NCI-H510A treated with DMSO at 0.1 percent for 48 hours (cell line): ENCODE measurements around the gene KLHL30.

Source experiments
- DNase-seq: peaks from one replicate; lab custom pipeline; 2025; lab: John Stamatoyannopoulos, UW

KLHL30 gene

DNA sequence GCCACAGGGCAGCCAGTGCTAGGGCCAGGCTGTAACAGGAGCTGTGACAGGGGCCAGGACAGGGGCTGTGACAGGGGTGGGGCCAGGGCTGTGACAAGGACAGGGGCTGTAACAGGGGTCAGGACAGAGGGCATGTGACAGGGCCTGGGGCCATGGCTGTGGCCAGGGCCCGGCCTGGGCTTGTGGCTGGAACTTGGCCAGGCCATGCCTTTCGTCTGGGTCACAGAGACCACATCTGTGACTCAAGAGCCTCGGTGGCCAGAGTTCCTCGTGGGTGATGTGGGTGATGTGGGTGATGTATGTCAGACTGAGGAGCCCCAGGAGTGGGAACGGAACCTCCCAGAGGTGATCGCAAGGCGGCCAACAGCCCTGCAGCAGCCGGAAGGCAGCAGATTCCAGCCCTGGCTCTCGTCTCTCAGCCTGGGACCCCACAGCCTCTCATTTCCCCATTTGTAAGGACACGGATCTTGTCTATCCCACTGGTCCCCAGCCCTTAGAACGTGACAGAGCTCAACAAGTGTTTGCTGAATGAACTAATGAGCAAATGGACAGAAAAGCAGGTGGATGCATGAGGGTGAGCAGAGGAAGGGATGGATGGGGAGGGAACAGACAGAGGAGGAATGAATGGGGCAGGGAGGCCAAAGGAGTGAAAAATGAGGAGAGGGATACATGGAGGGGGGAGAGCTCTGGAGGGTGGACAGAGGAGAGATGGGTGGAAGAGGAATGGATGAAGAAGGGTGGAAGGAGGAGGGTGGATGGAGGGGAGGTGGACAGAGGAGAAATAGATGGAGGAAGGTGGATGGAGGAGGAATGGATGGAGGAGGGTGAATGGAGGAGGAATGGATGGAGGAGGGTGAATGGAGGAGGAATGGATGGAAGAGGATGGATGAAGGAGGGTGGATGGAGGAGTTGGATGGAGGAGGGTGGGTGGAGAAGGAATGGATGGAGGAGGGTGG lies 21.0 kb upstream of the KLHL30 start:
- no peak for DNase-seq

DNA sequence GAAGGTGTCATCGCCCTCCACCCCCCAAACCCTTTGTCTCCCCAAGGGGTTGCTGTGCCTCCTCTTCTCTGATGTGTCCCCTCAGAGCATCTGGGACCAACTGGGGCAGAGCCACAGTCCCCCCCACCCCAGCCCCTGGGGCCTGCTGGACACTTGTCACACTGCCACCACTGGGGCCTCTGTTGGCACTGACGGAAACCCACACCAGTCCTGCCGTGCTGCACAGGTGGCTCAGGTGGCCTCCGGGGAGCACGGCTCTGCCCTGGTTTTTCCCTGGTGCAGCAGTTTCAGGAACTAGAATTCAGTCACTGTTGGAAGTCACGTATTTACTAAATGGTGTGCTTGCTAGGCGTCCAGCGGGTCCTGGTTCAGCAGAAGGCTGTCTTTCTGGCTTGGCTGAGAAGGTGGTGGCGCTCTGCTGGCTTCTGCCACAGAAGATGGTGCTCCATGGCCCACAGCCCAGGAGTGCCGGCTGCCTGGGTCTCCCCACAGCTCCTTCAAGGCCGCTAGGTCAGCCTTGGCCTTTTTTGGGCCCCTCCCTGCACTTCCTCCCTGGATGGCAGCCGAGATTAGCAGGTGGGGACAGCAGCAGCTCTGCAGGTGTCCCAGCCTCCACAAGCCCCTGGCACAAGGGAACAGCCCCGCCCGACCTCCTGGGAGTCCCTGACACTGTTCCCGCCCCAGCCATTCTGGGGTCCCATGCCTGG lies 18.6 kb upstream of the KLHL30 start:
- no peak for DNase-seq

DNA sequence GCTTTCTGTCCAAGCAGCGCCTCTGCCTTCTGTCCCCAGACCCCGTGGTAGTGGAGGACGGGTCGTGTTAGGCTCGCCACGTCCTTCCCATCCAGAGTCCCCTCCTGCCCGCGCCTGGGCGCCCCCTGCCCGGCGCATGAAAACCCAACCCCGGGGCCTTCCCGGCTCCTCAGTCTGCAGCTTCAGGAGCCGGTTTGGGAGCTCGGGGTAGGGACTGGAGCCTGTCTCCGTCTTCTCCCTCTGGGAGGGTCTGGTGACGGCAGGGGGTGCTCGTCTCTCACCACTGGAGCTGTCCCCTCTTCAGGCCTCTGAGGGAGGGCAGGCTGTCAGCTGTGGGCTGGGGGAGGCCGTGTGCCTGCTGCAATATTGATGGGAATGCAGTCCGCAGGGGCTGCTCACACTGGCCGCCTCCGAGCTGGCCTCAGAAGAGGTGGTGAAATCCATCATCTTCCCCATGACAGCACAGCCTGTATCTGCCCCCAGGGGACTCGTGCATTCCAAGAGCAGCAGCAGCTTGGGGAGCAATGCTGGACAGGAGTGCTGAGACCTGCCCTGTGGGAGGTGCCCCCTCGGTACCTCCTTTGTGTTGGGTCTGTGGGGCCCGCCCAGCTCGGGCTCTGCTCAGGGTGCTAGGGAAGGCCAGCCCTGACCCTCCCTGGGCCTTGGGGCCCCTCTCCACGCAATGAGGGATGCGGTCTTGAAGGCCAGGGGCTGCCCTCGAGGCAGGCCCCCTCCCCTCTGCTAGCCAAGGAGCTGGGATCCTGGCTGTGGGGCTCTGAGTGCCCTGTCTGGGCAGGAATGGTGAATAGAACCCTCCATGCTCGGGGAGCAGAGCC lies 17.8 kb upstream of the KLHL30 start:
- no peak for DNase-seq

DNA sequence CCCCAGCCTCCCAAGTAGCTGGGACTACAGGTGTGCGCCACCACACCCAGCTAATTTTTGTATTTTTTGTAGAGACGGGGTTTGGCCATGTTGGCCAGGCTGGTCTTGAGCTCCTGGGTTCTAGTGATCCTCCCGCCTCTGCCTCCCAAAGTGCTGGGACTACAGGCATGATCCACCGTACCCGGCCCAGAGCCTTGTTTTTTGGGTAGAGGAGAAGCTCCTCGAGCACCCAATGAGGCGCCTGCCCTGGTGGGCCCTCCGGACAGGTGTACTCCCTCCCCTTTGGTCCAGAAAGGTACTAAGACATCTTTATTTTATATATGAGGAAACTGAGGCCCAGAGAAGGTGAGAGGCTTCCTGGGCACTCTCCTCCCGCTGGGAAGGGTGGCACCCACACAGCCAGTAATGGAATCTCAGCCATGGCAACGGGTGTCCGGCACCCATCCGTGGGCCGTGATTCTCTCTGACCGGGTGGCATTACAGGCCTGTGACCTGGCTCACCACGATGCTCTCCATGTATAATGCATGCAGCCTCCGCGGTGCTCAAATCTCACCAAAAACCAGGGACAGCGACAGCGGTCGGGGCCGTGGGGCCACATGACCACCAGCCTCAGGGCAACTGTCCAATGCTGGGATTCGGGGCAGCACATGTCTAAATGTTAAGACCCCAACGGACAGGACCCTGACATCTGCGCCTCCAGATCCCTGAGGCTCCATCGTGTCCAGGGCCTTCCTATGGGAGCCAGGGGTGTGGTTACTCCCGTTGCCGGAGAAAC lies 16.8 kb upstream of the KLHL30 start:
- DNase-seq = no peak

DNA sequence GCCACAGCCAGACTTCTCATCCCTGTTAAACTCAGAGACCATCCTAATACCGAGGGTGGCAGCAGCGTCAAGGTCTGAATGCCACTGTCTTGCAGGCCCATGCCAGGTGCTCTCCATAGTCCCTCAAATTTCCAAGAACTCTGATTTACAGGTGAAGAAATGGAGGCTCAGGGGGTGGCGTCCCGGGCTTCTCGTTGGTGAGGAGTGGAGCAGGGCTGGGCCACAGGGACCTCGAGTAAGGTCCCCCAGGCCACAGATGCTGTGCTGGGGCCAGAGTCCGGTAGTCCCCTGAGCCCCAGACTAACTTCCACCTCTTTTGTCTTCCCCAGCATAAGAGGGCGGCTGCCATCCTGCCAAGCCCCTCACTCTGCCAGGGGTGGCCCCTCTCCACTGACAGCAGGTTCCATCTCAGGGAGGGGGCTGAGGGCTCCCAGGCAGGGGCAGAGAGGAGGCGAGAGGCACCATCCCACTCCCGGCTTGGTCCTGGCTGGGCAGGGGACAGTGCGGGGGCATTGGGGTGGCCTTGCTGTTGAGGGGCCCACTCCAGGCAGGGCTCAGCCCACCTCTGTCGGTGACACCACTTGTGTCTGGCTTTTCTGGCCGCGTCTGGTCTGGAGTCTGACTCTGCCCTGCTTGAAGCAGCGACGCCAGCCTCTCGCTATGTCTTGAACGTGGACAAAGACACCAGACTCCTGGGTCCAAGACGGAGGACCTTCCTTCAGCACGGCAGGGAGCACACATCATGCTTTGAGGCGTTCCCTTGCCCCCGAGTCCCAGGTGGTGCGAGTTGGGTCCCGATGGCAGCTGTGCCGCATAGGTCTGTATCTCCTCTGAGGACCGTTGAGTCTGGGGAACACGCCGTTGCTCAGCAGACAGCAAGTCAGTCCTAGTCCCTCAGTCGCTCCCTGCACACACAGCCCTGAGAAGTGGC lies 15.9 kb upstream of the KLHL30 start:
- no peak for DNase-seq

DNA sequence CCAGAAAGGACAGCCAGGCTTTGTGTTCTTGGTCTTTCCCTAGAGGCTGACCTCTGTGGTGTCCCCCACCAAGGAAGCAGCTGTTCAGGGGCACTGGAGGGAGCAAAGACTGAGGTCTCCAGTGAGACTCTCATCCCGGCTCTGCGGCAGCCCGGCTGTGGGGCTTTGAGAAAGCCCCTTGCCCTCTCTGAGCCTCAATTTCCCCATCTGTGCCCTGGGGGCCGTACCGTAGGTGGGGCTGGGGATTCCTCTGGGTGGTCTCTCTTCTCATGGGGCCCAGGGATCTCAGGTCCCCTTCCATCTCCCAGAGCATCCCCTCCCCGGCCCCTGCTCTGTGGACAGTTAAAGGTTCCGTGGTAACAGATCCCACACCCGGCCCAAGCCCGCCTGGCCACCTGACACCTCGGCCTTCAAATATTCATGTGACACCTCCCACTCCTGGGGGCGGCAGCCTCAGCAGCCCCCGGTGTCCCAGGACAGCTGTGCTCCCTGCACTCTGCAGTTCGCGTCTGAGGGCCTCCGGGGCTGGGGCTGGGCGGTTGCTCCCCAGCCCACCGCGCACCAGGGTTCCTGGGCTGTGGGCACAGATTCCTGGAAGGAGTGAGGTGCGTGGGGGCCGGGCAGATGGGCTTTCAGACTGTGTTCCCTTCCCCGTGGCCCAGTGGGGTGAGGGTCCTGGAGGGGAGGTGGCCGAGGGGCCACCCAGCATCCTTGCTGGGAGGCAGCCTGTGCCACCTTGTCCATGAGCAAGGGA lies 15.1 kb upstream of the KLHL30 start:
- DNase-seq = no peak

DNA sequence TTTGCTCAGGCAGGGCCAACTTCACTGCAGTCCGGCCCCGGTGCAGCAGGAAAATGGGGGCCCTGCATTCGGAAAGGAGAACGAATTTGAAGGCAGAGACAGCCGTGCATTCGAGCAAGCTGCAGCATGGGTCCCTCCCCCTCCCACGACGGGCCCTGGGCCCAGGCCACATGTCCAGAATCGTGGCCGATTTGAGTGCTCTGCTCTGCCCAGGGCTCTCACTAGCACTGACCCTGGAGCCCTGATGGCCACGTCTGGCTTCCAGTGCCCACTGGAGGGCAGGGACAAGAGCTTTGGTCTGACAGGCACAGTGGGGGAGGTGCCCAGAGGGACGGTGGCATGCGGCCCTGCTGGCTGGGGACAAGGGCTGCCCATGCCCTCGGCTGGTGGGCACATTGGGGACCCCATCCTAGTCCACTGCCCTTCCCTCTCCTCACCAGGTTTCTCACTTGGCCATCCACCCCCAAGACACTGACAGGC lies 14.4 kb upstream of the KLHL30 start:
- DNase-seq = no peak

DNA sequence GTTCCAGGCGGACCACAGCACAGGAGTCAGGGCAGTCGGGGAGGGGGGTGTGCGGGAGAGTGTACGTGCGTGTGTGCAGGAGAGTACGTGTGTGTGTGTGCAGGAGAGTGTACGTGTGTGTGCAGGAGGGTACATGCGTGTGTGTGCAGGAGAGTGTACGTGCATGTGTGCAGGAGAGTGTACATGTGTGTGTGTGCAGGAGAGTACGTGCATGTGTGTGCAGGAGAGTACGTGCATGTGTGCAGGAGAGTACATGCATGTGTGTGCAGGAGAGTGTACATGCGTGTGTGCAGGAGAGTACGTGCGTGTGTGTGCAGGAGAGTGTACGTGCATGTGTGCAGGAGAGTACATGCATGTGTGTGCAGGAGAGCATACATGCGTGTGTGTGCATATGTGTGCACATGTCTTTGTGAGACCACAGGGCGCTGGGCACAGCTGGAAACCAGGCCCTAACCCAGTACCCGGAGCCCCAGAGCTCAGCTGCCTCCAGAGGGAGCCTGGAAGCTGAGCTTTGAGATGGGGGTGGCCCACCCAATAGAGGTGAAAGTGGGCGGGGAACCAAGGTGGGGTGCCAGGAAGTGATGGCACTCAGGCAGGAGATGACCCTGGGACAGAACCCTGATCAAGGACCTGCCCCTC lies 13.9 kb upstream of the KLHL30 start:
- no peak for DNase-seq

DNA sequence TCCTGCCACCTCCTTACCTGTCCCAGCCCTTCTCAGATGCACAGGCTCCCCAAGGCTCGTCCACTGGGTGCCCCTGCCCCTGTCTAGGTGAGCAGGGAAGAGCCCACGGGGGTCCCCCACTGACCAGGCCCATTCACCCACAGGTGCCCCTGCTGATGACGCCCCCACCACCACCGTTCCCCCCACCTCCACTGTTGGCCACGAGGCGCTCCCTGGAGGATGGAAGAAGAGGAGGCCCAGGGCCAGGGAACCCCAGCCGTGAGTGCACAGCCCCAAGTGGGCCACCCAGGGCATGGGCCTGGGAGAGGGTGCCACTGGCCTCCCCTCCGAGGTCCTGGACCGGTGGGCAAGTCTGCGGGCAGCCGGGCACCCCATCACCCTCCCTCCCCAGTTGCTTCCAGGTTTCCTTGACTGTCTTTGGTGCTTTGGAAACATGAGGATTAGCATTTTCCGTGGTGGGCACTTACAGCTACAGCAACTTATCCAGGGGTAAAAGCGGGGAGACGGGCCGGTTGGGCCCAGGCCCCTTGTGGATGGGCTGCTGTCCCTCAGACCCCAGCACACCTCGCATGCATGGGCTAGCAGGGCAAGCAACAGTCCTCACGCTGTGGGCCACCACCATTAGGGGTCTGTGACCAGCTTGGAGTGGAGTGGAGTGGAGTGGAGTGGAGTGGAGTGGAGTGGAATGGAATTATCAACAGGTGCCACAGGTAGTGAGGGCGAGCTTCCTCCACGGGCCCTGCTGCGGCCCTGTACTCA lies 13.2 kb upstream of the KLHL30 start:
- DNase-seq = no peak

DNA sequence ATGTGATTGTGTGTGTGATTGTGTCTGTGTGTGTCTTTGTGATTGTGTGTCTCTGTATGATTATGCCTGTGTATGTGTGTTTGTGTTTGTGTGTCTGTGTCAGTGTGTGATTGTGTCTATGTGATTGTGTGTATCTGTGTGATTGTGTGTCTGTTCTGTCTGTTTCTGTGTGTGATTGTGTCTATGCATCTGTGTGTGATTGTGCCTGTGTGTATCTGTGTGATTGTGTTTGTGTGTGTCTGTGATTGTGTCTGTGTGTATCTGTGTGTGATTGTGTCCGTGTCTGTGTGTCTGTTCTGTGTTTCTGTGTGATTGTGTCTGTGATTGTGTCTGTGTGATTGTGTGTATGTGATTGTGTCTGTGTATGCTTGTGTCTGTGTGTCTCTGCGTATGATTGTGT lies 12.1 kb upstream of the KLHL30 start:
- no peak for DNase-seq

DNA sequence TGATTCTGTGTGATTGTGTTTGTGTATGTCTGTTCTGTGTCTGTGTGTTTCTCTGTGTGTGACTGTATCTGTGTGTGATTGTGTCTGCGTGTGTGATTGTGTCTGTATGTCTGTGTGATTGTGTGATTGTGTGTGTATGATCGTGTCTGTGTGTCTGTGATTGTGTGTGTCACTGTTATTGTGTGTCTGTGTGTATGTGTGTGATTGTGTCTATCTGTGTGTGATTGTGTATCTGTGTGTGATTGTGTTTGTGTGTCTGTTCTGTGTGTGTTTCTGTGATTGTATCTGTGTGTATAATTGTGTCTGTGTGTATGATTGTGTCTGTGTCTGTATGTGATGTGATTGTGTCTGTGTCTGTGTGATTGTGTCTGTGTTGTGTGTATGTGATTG lies 11.7 kb upstream of the KLHL30 start:
- DNase-seq = no peak

DNA sequence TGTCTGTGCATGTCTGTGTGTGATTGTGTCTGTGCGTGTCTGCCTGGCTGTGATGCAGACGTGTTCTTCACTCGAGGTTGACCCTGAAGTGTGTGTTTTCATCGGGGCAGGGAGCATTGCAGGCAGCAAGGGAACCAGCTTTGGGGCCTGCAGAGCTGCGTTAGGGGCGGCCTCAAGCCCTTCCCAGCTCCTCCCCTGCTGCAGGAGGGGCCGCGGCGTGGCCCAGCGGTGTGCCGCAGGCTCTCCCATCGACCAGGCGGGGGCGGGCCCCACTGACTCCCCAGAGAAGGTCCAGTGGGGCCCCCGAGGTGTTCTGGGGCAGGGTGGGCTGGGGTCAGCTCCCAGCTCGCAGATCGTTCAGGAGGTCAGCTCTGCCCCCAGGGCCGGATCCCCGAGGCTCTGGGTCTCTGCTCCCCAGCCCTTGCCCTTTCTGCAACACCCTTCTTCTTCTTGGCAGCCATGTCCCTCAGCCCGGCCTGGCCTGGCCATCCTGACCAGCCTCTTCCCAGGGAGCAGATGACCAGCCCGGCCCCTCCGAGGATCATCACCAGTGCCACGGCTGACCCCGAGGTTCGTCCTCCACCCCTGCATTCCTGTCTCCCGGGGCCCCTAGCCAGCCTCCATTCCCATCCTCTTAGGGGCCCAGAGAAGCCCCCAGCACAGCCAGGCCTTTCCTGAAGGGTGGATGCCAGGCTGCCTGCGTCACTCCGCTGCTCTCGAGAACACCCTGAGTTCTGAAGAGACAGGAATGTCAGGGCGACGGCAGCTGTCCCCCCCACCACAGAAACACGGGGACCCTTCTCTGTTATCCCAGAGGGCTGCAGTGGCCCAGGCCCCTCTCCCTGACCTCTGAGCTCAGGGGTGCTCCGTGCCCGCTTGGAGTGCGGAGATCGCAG lies 11.1 kb upstream of the KLHL30 start:
- no peak for DNase-seq

DNA sequence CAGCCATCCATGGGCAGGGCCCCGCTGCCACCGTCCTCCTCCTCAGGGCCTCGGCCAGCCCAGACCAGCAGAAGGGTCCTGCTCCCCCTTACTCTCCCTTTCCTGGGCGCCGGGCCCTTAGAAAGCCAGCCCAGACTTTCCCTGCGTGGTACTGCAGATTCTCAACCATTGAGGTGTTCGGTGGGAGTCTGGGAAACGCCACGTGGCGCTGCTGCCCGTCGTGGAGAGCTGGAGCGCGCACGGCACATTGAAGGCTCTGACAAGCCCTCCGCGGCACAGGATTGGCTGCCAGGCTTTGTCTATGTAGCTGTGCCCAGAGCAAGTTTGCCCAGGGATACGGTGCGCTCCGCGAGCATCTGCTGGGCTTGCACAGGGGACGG lies 10.4 kb upstream of the KLHL30 start:
- no peak for DNase-seq

DNA sequence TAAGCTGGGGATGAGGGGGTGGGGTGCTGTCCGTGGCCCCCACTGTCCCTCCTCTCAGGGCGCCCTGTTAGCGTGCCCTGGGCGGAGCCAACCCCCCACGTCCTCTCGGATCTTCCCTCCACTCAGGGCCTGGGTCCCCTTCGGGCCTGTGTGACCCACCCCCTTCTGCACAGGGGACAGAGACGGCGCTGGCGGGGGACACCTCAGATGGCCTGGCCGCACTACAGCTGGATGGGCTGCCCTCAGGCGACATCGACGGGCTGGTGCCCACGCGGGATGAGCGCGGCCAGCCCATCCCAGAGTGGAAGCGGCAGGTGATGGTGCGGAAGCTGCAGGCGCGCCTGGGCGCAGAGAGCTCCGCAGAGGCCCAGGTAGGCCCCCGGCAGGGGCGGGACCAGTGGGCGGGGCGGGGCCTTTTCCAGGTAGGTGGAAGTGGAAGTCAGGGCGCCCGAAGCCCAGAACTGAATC lies 9.9 kb upstream of the KLHL30 start:
- no peak for DNase-seq

DNA sequence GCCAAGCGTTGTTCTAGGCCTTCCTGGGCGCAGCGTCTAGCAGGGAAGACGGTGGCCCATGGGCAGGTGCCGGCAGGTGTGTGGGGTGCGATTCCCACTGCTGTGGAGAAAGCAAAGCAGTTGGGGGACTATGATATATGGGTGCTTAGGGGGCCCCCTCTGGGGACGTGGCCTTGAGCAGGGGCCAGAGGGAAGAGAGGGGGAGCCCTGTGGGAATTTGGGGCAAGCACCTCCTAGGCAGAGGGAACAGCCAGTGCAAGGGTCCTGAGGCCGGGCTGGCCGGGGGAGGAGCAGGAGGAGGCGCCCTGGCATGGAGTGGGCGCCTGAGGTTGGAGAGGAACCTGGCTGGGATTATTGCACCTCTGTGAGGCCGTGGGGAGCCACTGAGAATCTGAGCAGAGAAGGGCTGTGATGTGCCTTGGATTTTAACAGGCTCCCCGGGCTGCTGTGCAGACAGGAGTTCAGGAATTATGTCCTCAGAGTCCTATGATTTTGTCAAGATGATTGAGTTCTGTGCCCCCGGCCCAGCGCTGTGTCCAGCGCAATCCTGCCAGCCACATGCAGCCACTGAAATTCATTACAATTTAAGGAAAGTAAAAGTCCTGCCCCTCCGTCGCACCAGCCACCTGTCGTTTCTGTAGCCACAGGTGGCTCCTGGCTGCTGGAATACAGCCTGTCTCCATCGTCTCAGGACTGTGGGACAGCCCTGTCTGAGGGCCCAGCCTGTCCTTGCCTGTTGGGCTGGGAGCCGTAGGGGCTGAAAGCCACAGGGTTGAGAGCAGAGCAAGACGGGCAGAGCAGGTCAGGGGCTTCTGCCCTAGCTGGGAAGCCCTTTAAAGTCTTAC lies 9.1 kb upstream of the KLHL30 start:
- no peak for DNase-seq

DNA sequence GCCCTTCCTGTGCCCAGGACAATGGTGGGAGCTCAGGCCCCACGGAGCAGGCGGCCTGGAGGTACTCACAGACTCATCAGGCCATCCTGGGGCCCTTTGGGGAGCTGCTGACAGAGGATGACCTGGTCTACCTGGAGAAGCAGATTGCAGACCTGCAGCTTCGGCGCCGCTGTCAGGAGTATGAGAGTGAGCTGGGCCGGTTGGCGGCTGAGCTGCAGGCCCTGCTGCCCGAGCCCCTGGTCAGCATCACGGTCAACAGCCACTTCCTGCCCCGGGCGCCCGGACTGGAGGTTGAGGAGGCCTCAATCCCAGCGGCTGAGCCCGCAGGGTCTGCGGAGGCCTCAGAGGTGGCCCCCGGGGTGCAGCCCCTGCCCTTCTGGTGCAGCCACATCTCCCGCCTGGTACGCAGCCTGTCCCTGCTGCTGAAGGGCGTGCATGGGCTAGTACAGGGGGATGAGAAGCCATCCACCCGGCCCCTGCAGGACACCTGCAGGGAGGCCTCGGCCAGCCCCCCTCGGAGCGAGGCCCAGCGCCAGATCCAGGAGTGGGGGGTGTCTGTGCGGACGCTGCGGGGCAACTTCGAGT lies 8.3 kb upstream of the KLHL30 start:
- no peak for DNase-seq
